HG02610 (cell line): ENCODE measurements around the gene GPR101.
"Not testable (repeated sequence)": the region's sequence is repeated elsewhere in the genome, so short reads cannot be mapped to it uniquely, and the experiment has no call there.

ENCODE experiments used
- ATAC-seq: cut with Tn5 transposase; IDR thresholded peaks from one replicate; pipeline ENCODE4 v1.9.1; 2021; ENCODE audit warnings: mild to moderate bottlenecking, moderate library complexity; ENCODE audit not compliant: unreplicated experiment

Gene GPR101

DNA sequence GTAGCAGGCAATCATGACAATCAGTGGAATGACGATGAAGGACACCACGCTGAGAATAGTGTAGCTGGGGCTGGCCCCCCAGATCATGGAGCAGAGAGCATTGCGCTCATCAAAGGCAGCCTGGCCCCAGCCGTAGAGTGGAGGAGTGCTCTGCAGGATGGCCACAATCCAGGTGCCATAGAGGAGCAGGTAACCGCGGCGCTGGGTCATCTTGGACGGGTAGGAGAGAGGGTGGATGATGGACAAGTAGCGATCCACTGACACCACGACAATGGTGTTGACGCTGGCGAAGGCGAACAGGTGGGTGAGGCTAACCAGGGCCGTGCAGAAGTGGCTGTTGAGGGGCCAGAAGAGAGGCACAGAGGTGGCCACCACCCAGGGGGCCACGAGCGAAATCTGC is 2.8 kb downstream of the GPR101 start:
- ATAC-seq = no peak

DNA sequence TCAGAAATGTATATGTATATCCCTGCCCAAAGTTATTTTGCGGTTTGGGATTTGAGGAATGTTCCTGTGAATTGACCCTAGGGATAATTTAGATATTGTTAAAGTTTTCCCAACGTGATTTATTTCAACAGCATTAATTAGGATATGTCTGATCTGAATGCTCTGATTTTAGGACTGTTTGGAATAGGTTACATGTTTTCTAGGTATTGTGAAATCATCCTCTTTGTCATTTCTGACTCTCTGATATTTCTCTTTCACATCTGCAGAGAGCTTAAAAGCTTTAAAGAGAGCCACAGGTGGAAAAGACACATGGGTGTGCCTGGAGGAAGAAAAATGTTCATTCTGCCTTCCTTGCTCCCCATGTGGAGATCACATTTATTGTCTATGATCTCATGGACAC is 5.1 kb downstream of the GPR101 start:
- ATAC-seq = no peak

- ATAC-seq = no peak
Measured at GRCh38 chrX:137025930-137026329, 7.9 kb downstream of the GPR101 start.

DNA sequence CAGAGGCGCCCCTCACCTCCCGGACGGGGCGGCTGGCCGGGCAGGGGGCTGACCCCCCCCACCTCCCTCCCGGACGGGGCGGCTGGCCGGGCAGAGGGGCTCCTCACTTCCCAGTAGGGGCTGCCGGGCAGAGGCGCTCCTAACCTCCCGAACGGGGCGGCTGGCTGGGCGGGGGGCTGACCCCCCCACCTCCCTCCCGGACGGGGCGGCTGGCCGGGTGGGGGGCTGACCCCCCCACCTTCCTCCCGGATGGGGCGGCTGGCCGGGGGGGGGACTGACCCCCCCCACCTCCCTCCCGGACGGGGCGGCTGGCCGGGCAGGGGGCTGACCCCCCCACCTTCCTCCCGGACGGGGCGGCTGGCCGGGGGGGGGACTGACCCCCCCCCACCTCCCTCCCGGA is 33.6 kb downstream of the GPR101 start:
- not testable (repeated sequence) for ATAC-seq

GRCh38 chrX:136999024-136999423 is 34.8 kb downstream of the GPR101 start:
- no peak for ATAC-seq
